HAP-1 (cell line): Measurements from ENCODE around the gene PAK2.
"Not testable (repeated sequence)": the region's sequence is repeated elsewhere in the genome, so short reads cannot be mapped to it uniquely, and the experiment has no call there.

Experiments used
- DNase-seq, 2 experiments: peaks; one replicate each; pipeline ENCODE4 v3.0.0-alpha.2; 2016 to 2020; ENCODE audit warnings: low spot score in 2 of 2
- H3K27me3 ChIP-seq: fragments of 250-450 bp; sonication (Bioruptor Pico); 2 replicates; pipeline ENCODE4 v1.5.1; 2020; ENCODE audit warnings: low read depth, mild to moderate bottlenecking, moderate library complexity
- H3K36me3 ChIP-seq: fragments of 250-450 bp; sonication (Bioruptor Pico); replicated peaks from 2 replicates; pipeline ENCODE4 v1.5.1; 2020; ENCODE audit warnings: mild to moderate bottlenecking
- H3K4me1 ChIP-seq: fragments of 250-450 bp; sonication (Bioruptor Pico); 2 replicates; pipeline ENCODE4 v1.5.1; 2020; ENCODE audit warnings: mild to moderate bottlenecking
- H3K4me3 ChIP-seq: fragments of 250-450 bp; sonication (Bioruptor Pico); 2 replicates; pipeline ENCODE4 v1.5.1; 2020; ENCODE audit warnings: mild to moderate bottlenecking, moderate library complexity
- H3K9me3 ChIP-seq: fragments of 250-450 bp; sonication (Bioruptor Pico); 2 replicates; pipeline ENCODE4 v1.5.1; 2020; ENCODE audit warnings: mild to moderate bottlenecking, moderate library complexity
- in situ Hi-C: fragments of 300-500 bp; cut with MboI; formaldehyde crosslinking; loops from 3 replicates; pipeline ENCODE4 v1.14.3; 2020; ENCODE audit warnings: low sequenced_read_pairs, inconsistent platforms, mixed read lengths

PAK2 gene

GRCh38 chr3:196867155-196867506 is 127.5 kb downstream of the PAK2 start:
- DNase-seq, result no peak

GRCh38 chr3:196867507-196868296 is 128.0 kb downstream of the PAK2 start, which contains the start of gene SENP5:
SENP5 (plus strand) TSS chr3:196867920; CDS start chr3:196885182, 17,262 bp downstream.
- H3K27me3 ChIP-seq, result no peaks in the 10 kb centered on the region
- peak within 1 kb of the TSS; percentile 88 for H3K4me3 ChIP-seq
- H3K36me3 ChIP-seq, result peaks cover 17% of the 10 kb centered on the region
- peaks cover 10% of the 10 kb centered on the region for H3K9me3 ChIP-seq
- H3K4me1 ChIP-seq, result peaks cover 8% of the 10 kb centered on the region
- in situ Hi-C loops, result no loop called here
- DNase-seq, result peak; percentile 77 to 91

More at GRCh38 chr3:196867155-196867506, 127.5 kb downstream of the PAK2 start:
- in situ Hi-C loops, result no loop called here
- Histone ChIP-seq H3K4me1 (peaks cover 8% of the 10 kb centered on the region), H3K4me3 (peak overlapping the region; percentile 88), H3K27me3 (no peaks in the 10 kb centered on the region), H3K9me3 (peaks cover 12% of the 10 kb centered on the region), H3K36me3 (peaks cover 17% of the 10 kb centered on the region)

DNA sequence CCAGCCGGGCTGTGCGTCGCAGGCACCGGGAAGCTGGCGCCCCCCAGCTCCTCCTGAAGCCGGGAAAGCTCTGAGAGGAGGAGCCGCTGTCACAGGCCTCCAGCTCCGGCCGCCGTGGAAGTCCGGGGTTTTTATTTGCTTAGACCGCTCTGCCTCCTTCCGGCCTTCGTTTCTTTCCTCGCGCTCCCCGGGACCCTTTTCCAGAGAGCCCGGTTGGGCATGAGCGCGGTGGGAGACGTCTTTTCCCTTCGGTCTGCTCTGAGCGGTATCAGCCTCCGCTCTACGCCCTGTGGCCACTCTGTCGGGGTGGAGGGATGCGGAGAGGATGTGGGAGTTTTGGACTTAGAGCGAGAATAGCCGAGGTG is 128.6 kb downstream of the PAK2 start:
- Histone ChIP-seq H3K9me3 (peaks cover 5% of the 10 kb centered on the region; the same call in 1 of the 2 replicates), H3K4me1 (peaks cover 8% of the 10 kb centered on the region), H3K36me3 (peaks cover 17% of the 10 kb centered on the region), H3K27me3 (no peaks in the 10 kb centered on the region), H3K4me3 (peak overlapping the region; percentile 88)
- DNase-seq, result peak in 1 of 2 experiments; percentile 52
- in situ Hi-C loops, result no loop called here

GRCh38 chr3:196872316-196872715 is 132.7 kb downstream of the PAK2 start:
- no peak for DNase-seq
- H3K4me1 ChIP-seq, result peaks cover 10% of the 10 kb centered on the region
- peaks cover 17% of the 10 kb centered on the region for H3K36me3 ChIP-seq
- no peaks in the 10 kb centered on the region for H3K27me3 ChIP-seq
- in situ Hi-C loops, result no loop called here
- H3K9me3 ChIP-seq, result no peaks in the 10 kb centered on the region
- no peak overlapping the region for H3K4me3 ChIP-seq

- DNase-seq, H3K4me3 ChIP-seq, H3K4me1 ChIP-seq, in situ Hi-C loops, H3K27me3 ChIP-seq, H3K9me3 ChIP-seq: not testable (repeated sequence)
- peaks cover 12% of the 10 kb centered on the region for H3K36me3 ChIP-seq
Observed at GRCh38 chr3:196874511-196875094, 134.9 kb downstream of the PAK2 start.

GRCh38 chr3:196875258-196875657 is 135.6 kb downstream of the PAK2 start:
- in situ Hi-C loops, result no loop called here
- no peak for DNase-seq
- H3K9me3 ChIP-seq, result no peaks in the 10 kb centered on the region
- H3K4me1 ChIP-seq, result peaks cover 6% of the 10 kb centered on the region
- peaks cover 9% of the 10 kb centered on the region for H3K36me3 ChIP-seq
- H3K27me3 ChIP-seq, result no peaks in the 10 kb centered on the region
- H3K4me3 ChIP-seq, result no peak overlapping the region
